Measurements from ENCODE around the gene PRSS27.

DNA sequence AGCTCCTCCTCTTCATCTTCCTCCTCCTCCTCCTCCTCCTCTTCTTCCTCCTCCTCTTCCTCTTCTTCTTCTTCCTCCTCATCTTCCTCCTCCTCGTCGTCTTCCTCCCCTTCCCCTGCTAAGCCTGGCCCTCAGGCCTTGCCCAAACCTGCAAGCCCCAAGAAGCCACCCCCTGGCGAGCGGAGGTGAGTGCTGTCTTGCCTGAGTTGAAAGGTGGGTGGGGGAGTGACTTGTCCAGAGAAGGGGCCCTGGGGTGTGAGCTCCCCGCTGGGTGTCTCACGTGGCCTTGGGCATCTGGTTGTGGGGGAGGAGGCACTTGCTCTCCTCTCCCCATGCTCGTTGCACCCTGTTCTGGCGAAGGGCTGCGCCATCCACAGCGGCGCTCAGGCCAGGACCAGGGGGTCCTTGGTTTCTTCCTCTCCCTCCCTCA is 49.1 kb upstream of the PRSS27 start:
- TF ChIP-seq GATA2 (IDR thresholded peaks at IDR 0.05; ENCODE audit: low read depth, low read length): no peak
- no peak for TF ChIP-seq GATA3 (IDR thresholded peaks at IDR 0.05; ENCODE audit: low read depth, low read length)
